ENCODE data around the gene CRAMP1.
"Not testable (repeated sequence)": the region's sequence is repeated elsewhere in the genome, so short reads cannot be mapped to it uniquely, and the experiment has no call there.

CRAMP1 gene

GRCh38 chr16:1710811-1711507 lies 98.8 kb downstream of the CRAMP1 start:
- no peak for DNase-seq (ENCODE audit: low read depth)

DNA sequence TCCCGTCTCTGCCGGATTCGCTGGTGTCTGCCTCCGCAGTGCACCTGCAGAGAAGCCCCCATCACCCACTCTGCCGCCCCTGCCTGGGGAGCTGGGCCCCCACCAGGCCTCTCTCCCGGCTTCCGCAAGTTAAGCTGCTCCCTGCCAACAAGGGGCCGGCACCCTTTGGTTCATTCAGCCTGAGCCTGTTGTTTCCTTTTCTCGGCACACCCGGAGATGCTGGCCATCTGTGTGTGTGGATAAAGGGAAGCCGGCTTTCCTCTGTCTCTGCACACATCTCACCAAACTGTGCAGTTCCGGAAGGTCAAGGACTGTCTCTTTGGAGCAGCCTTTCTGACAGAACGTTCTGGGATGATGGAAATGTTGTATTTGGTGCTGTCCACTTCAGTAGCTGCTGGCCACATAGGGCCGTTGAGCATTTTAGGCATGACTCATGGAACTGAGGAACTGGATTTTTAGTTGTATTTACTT lies 100.7 kb downstream of the CRAMP1 start:
- no peak for DNase-seq (ENCODE audit: low read depth)

GRCh38 chr16:1713331-1713730 lies 101.2 kb downstream of the CRAMP1 start:
- DNase-seq (ENCODE audit: low read depth): no peak

DNA sequence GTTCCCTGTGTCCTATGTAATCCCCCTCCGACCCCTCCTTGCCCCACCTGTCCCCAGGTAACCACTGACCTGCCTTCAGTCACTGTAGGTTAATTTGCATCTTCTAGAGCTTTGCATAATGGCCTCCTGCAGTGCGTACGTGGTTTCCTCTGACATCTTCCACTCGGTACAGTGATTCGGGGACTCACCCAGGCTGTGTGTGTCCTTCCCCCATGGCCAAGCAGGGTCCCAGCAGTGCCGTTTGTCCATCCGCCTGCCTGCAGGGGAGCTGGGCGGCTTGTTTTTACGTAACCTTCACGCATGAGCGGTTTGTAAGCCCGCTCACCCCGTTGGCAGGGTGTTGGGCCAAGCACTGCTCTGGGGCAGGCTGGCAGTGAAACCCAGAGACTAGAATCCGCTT lies 101.8 kb downstream of the CRAMP1 start:
- DNase-seq (ENCODE audit: low read depth): no peak

- DNase-seq (ENCODE audit: low read depth): no peak
Measured at GRCh38 chr16:1715220-1715619, 103.1 kb downstream of the CRAMP1 start.

DNA sequence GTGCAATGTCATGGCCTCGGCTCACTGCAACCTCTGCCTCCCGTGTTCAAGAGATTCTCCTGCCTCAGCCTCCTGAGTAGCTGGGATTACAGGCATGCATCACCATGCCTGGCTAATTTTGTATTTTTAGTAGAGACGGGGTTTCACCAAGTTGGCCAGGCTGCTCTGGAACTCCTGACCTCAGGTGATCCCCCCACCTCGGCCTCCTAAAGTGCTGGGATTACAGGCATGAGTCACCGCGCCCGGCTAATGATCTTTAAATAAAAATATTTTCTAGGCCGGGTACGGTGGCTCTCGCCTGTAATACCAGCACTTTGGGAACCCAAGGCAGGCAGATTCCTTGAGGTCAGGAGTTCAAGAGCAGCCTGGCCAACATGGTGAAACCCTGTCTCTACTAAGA lies 106.1 kb downstream of the CRAMP1 start:
- not testable (repeated sequence) for DNase-seq (ENCODE audit: low read depth)

DNA sequence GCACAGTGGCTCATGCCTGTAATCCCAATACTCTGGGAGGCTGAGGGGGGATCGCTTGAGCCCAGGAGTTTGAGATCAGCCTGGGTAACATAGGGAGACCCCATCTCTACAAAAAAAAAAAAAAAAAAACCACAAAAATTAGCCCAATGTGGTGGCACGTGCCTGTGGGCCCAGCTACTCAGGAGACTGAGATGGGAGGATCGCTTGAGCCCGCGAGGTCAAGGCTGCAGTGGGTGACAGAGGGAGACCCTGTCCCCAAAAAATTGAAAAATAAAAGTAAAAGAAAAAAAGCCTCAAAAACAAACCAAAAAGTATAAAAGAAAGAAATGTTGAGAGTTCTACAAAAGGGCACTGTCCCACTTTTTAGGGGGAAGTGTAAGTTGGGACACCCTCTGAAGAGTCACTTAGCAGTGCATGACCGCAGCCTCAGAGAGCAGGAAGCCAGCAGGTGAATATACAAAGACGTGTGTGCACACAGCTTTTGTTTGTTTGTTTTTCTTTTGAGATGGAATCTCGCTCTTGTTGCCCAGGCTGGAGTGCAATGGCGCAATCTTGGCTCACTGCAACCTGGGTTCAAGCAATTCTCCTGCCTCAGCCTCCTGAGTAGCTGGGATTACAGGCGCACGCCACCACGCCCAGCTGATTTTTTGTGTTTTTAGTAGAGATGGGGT lies 107.5 kb downstream of the CRAMP1 start:
- not testable (repeated sequence) for DNase-seq (ENCODE audit: low read depth)

- no peak for DNase-seq (ENCODE audit: low read depth)
Measured at GRCh38 chr16:1721372-1721771, 109.2 kb downstream of the CRAMP1 start.

GRCh38 chr16:1723450-1724147 lies 111.4 kb downstream of the CRAMP1 start:
- DNase-seq (ENCODE audit: low read depth): no peak

- DNase-seq (ENCODE audit: low read depth): no peak
Measured at GRCh38 chr16:1724491-1724890, 112.3 kb downstream of the CRAMP1 start.

GRCh38 chr16:1726661-1727502 lies 114.7 kb downstream of the CRAMP1 start:
- no peak for DNase-seq (ENCODE audit: low read depth)
